RWPE2 (cell line): ENCODE measurements around the gene NEUROD6.

Experiments used
- ATAC-seq: fragments of 200-7000 bp; cut with Tn5 transposase; 3 replicates; pipeline ENCODE4 v1.9.1; 2021; ENCODE audit warnings: low read depth
- DNase-seq: peaks from one replicate; pipeline ENCODE4 v3.0.0-alpha.2; 2020; ENCODE audit warnings: low spot score
- H3K27ac ChIP-seq: fragments of 450-650 bp; 2 replicates; pipeline ENCODE4 v1.5.1; 2017; ENCODE audit warnings: mild to moderate bottlenecking; ENCODE audit not compliant: poor library complexity, severe bottlenecking
- H3K27me3 ChIP-seq: fragments of 250-450 bp; sonication (Bioruptor Pico); 2 replicates; pipeline ENCODE4 v1.5.1; 2021; ENCODE audit warnings: mild to moderate bottlenecking, moderate library complexity; ENCODE audit not compliant: insufficient read depth, poor library complexity, severe bottlenecking
- H3K36me3 ChIP-seq: fragments of 250-450 bp; sonication (Bioruptor Pico); 2 replicates; pipeline ENCODE4 v1.5.1; 2020; ENCODE audit warnings: low read depth, mild to moderate bottlenecking, moderate library complexity
- H3K4me1 ChIP-seq: fragments of 250-450 bp; sonication (Bioruptor Pico); 2 replicates; pipeline ENCODE4 v1.5.1; 2021; ENCODE audit warnings: mild to moderate bottlenecking, moderate library complexity; ENCODE audit not compliant: insufficient read depth, poor library complexity, severe bottlenecking
- H3K4me3 ChIP-seq: fragments of 250-450 bp; sonication (Bioruptor Pico); 2 replicates; pipeline ENCODE4 v1.5.1; 2021; ENCODE audit warnings: mild to moderate bottlenecking, moderate library complexity; ENCODE audit not compliant: severe bottlenecking
- H3K9me3 ChIP-seq: fragments of 250-450 bp; sonication (Bioruptor Pico); 2 replicates; pipeline ENCODE4 v1.5.1; 2021; ENCODE audit warnings: mild to moderate bottlenecking, moderate library complexity; ENCODE audit not compliant: severe bottlenecking
- CTCF ChIP-seq: fragments of 450-650 bp; IDR thresholded peaks from one replicate; pipeline ENCODE4 v1.5.1; 2017; ENCODE audit warnings: mild to moderate bottlenecking, moderate library complexity; ENCODE audit not compliant: poor library complexity, severe bottlenecking

The NEUROD6 gene

DNA sequence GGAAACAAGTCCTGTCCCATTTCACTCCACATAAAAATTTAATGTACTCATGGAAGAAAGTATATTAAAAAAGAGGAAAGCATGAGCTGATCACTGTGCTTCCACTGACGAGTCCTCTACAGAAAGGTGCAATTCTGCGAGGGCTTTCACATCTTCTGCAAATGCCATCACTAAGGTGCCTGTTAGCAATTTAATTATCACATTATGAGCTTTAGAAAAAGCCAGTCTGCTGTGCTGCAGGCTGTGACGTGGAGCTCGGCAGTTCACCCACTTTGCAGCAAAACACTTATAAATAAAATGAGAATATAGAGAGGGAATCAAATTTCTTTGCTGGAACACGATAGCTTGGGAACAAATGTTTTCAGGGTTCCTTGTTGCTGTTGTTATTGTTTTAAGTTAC is 22.5 kb upstream of the NEUROD6 start:
- no peaks in the 10 kb centered on the region for H3K4me1 ChIP-seq
- H3K4me3 ChIP-seq, result no peak overlapping the region
- H3K9me3 ChIP-seq, result no peaks in the 10 kb centered on the region
- no peaks in the 10 kb centered on the region for H3K36me3 ChIP-seq
- DNase-seq (no peak), ATAC-seq (no peak)
- H3K27ac ChIP-seq, result no peak overlapping the region
- no peak for TF ChIP-seq CTCF
- H3K27me3 ChIP-seq, result no peaks in the 10 kb centered on the region

DNA sequence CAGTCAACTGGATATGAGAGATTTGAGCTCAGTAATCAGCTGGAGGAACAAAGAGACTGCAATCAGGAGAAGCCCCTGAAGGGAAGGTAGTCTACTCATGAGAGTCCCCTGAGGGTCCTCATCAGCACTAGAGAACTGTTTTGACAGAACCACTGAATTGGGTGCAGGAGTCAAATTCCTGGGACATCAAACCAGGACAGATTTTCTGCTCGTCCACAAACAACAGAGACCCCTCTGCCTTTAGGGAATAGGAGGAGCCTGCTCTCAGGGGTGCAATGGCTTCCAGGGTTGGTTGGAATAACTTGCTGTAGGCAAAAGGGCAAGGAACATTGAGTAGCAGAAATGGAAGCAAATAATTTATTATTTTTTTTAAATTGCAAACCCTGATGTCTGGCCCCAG is 21.9 kb upstream of the NEUROD6 start:
- TF ChIP-seq CTCF, result no peak
- Histone ChIP-seq H3K27me3 (no peaks in the 10 kb centered on the region), H3K36me3 (no peaks in the 10 kb centered on the region), H3K9me3 (no peaks in the 10 kb centered on the region), H3K4me1 (no peaks in the 10 kb centered on the region), H3K27ac (no peak overlapping the region), H3K4me3 (no peak overlapping the region)
- no peak for DNase-seq
- no peak for ATAC-seq

DNA sequence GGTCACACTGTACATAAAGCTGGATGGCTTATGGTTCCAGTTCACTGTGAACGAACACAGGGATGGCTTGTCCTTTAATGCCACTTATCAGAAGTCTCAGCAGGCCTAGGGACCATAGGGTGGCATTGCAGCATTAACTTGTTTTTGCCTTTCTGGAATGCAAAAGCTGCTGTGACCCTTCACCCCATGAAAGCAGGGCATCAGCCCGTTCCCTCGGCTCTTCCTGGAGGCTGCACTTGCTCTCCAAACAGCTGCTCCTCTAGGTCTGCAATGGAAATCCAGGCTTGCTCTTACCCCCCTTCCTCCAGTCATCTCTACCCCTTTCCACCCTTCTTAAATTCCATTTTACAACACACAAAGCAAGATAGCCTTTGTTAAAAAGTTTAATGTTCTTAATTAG is 17.9 kb upstream of the NEUROD6 start:
- no peaks in the 10 kb centered on the region for H3K9me3 ChIP-seq
- no peaks in the 10 kb centered on the region for H3K4me1 ChIP-seq
- H3K36me3 ChIP-seq, result no peaks in the 10 kb centered on the region
- DNase-seq (no peak), ATAC-seq (no peak)
- no peaks in the 10 kb centered on the region for H3K27me3 ChIP-seq
- H3K27ac ChIP-seq, result no peak overlapping the region
- H3K4me3 ChIP-seq, result no peak overlapping the region
- TF ChIP-seq CTCF, result no peak

DNA sequence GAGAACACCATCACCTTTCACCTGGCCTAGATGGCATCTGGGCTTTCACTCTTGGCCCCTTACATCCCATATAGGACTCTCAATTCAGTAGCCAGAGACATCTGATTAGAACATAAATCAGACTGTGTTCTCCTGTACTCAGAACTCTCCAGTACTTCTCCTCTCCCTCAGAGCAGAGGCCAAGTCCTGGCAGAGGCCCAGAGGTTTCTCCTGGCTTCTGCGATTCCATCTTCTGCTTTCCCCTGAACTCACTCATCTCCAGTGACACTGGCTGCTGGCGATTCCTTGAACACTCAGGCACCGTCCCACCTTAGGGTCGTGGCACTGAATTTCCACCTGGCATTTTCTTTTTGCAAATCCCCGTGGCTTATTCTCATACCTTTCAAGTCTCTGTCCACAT is 4.9 kb upstream of the NEUROD6 start:
- DNase-seq, result no peak
- no peak overlapping the region for H3K4me3 ChIP-seq
- no peak overlapping the region for H3K27ac ChIP-seq
- no peaks in the 10 kb centered on the region for H3K4me1 ChIP-seq
- no peaks in the 10 kb centered on the region for H3K36me3 ChIP-seq
- no peak for TF ChIP-seq CTCF
- ATAC-seq, result no peak
- H3K27me3 ChIP-seq, result peaks cover 18% of the 10 kb centered on the region
- no peaks in the 10 kb centered on the region for H3K9me3 ChIP-seq

- no peak for DNase-seq
- Histone ChIP-seq H3K4me1 (no peaks in the 10 kb centered on the region), H3K4me3 (no peak overlapping the region), H3K36me3 (no peaks in the 10 kb centered on the region), H3K9me3 (no peaks in the 10 kb centered on the region), H3K27me3 (peaks cover 18% of the 10 kb centered on the region), H3K27ac (no peak overlapping the region)
- no peak for ATAC-seq
- TF ChIP-seq CTCF, result no peak
Observed at GRCh38 chr7:31343516-31344305, 3.2 kb upstream of the NEUROD6 start.
